Endothelial cell (in vitro differentiated cells): ENCODE results near the gene C1orf159. TPM values are rescaled to one million over a fixed set of nuclear protein-coding genes. Genes with fewer than 3 reads are reported as not detected.
A peak's percentile ranks its signal among the peaks of the same experiment; 100 is the strongest.
"Not testable (repeated sequence)": the region's sequence is repeated elsewhere in the genome, so short reads cannot be mapped to it uniquely, and the experiment has no call there.

ENCODE experiments used
- DNase-seq: peaks from one replicate; pipeline ENCODE4 v3.0.0; 2021; ENCODE audit warnings: low spot score
- H3K27ac Mint-ChIP-seq: one replicate; pipeline ENCODE4 v1.8.0; 2021; ENCODE audit warnings: mixed read lengths, inconsistent platforms; ENCODE audit not compliant: unreplicated experiment
- H3K27me3 Mint-ChIP-seq: one replicate; pipeline ENCODE4 v1.8.0; 2021; ENCODE audit warnings: mild to moderate bottlenecking, moderate library complexity, mixed read lengths, inconsistent platforms; ENCODE audit not compliant: unreplicated experiment
- H3K36me3 Mint-ChIP-seq: one replicate; pipeline ENCODE4 v1.8.0; 2021; ENCODE audit warnings: mild to moderate bottlenecking, low read depth, mixed read lengths, inconsistent platforms; ENCODE audit not compliant: unreplicated experiment
- H3K4me1 Mint-ChIP-seq: one replicate; pipeline ENCODE4 v1.8.0; 2021; ENCODE audit warnings: mild to moderate bottlenecking, mixed read lengths, inconsistent platforms; ENCODE audit not compliant: unreplicated experiment
- H3K4me3 Mint-ChIP-seq: one replicate; pipeline ENCODE4 v1.8.0; 2021; ENCODE audit warnings: mild to moderate bottlenecking, mixed read lengths, inconsistent platforms; ENCODE audit not compliant: unreplicated experiment
- H3K9me3 Mint-ChIP-seq: one replicate; pipeline ENCODE4 v1.8.0; 2021; ENCODE audit warnings: mixed read lengths, inconsistent platforms; ENCODE audit not compliant: unreplicated experiment
- total RNA-seq: library from RNA; stranded (reverse); fragmentation: NEBNext Ultra II Directional; extraction: Animal tissue kit (Norgen Biotek cat#: 25700); gene quantifications from one replicate; pipeline ENCODE4 v1.2.1, GENCODE V29; 2021; ENCODE audit not compliant: unreplicated experiment
- TF ChIP-seq, protein P1 (sequence below): fragments of 200-600 bp; sonication (generic); IDR thresholded peaks from one replicate; pipeline ENCODE4 v1.5.0; 2021; ENCODE audit warnings: antibody characterized with exemption; ENCODE audit not compliant: unreplicated experiment

The C1orf159 gene
- total RNA-seq, 1 donor from 2014 or later = 16.6 TPM

- Mint-ChIP-seq H3K9me3 (no peaks in the 10 kb centered on the region), H3K4me3 (no peak overlapping the region), H3K27ac (no peak overlapping the region), H3K36me3 (peaks cover 3% of the 10 kb centered on the region), H3K4me1 (peaks cover 2% of the 10 kb centered on the region), H3K27me3 (peaks cover 13% of the 10 kb centered on the region)
- TF ChIP-seq, protein P1, sequence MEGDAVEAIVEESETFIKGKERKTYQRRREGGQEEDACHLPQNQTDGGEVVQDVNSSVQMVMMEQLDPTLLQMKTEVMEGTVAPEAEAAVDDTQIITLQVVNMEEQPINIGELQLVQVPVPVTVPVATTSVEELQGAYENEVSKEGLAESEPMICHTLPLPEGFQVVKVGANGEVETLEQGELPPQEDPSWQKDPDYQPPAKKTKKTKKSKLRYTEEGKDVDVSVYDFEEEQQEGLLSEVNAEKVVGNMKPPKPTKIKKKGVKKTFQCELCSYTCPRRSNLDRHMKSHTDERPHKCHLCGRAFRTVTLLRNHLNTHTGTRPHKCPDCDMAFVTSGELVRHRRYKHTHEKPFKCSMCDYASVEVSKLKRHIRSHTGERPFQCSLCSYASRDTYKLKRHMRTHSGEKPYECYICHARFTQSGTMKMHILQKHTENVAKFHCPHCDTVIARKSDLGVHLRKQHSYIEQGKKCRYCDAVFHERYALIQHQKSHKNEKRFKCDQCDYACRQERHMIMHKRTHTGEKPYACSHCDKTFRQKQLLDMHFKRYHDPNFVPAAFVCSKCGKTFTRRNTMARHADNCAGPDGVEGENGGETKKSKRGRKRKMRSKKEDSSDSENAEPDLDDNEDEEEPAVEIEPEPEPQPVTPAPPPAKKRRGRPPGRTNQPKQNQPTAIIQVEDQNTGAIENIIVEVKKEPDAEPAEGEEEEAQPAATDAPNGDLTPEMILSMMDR = peak; percentile 42
- DNase-seq = peak; percentile 72
Observed at GRCh38 chr1:1059494-1060280, 56.2 kb downstream of the C1orf159 start.

- TF ChIP-seq, protein P1 = peak; percentile 78
- peaks cover 13% of the 10 kb centered on the region for H3K27me3 Mint-ChIP-seq
- peaks cover 2% of the 10 kb centered on the region for H3K4me1 Mint-ChIP-seq
- DNase-seq = peak; percentile 58
- H3K9me3 Mint-ChIP-seq = no peaks in the 10 kb centered on the region
- no peak overlapping the region for H3K27ac Mint-ChIP-seq
- no peak overlapping the region for H3K4me3 Mint-ChIP-seq
- H3K36me3 Mint-ChIP-seq = peaks cover 3% of the 10 kb centered on the region
Observed at GRCh38 chr1:1058921-1059493, 56.9 kb downstream of the C1orf159 start.

DNA sequence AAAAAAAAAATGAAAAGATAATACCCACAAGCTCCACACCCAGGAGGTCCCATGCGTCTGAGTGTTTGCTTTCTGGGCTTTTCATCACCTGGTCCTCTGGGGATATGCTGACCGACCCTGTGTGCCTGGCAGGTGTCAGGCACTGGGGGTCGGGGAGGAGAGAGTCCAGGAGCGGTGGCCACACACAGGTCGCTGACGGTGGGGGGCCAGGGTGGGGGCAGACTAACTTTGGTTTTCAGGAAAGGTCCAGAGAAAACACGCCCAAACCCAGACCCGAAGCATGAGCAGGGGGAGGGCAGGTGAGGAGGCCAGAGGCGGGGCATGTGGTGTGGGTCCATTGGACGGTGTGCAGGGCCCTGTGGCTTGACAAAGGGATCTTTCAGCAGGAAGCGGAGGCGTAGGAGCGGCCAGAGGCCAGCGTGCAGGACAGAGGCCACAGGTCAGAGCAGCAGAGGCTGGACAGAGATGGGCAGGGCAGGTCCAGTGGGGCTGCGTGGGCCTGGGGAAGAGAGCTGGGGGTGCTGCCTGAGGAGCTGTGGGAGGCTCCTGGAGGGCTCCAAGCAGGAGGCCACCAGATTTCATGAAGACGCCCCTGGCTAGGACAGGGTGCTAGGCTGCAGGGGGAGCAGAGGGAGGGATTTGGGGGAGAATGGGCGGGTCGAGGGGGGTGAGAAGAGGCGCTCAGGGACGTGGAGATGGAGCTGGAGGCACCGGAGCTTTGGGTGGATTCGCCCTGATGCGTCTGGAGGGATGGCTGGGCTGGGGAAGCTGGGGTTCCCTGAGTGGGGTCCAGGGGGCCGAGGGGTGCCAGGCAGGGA is 57.6 kb downstream of the C1orf159 start:
- H3K27ac Mint-ChIP-seq = no peak overlapping the region
- no peak for DNase-seq
- peaks cover 2% of the 10 kb centered on the region for H3K4me1 Mint-ChIP-seq
- TF ChIP-seq, protein P1 = no peak
- H3K9me3 Mint-ChIP-seq = no peaks in the 10 kb centered on the region
- peaks cover 7% of the 10 kb centered on the region for H3K36me3 Mint-ChIP-seq
- H3K4me3 Mint-ChIP-seq = no peak overlapping the region
- peaks cover 16% of the 10 kb centered on the region for H3K27me3 Mint-ChIP-seq

DNA sequence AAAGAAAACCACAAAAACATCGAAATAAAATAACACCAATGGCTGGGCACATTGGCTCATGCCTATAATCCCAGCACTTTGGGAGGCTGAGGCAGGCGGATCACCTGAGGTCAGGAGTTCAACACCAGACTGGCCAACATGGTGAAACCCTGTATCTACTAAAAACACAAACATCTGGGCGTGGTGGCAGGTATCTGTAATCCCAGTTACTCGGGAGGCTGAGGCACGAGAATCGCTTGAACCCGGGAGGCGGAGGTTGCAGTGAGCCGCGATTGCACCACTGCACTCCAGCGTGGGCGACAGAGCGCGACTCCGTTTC is 58.2 kb downstream of the C1orf159 start:
- Mint-ChIP-seq H3K36me3 (peaks cover 12% of the 10 kb centered on the region), H3K27me3 (peaks cover 20% of the 10 kb centered on the region)
- not testable (repeated sequence) for H3K4me3 Mint-ChIP-seq, H3K4me1 Mint-ChIP-seq, H3K9me3 Mint-ChIP-seq, DNase-seq, H3K27ac Mint-ChIP-seq

GRCh38 chr1:1055841-1056736 is 59.8 kb downstream of the C1orf159 start:
- Mint-ChIP-seq H3K9me3 (no peaks in the 10 kb centered on the region), H3K36me3 (peaks cover 21% of the 10 kb centered on the region), H3K27ac (no peak overlapping the region), H3K4me1 (peaks cover 2% of the 10 kb centered on the region), H3K4me3 (no peak overlapping the region), H3K27me3 (peaks cover 24% of the 10 kb centered on the region)
- DNase-seq = no peak
- TF ChIP-seq, protein P1 = no peak
